Measurements from ENCODE around the gene TAF11.

DNA sequence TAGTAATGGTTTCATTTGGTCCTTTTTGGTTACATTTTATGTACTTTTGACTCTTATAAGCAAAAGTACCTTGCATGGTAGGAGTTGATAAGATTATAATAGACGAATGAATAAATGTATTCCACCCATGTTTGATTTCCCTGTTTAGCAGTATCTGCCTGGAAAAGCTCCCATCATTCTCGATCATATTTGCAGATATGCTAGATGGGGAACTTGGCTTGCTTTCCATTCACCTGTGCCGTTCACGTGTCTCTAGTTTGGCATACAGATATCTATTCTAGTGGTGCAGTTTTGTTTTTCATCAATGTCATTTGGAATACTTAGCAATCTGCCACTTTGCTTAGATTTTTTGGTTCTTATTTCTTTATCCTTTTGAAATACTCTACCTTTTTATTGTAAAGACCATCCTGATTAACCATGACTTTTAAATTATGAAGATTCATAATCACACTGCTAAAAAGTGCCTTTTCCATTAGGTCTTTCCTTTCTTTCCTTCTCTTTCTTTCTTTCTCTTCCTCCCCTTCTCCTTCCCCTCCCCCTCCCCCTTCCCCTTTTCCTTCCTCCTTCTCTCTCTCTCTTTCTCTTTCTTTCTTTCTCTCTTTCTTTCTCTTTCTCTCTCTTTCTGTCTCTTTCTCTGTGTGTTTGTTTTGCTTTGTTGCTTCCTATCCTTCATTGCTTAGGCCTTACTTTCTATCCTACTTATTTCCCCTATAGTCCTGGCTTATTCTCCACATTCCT is 41.6 kb upstream of the TAF11 start:
- TF ChIP-seq, protein P1, sequence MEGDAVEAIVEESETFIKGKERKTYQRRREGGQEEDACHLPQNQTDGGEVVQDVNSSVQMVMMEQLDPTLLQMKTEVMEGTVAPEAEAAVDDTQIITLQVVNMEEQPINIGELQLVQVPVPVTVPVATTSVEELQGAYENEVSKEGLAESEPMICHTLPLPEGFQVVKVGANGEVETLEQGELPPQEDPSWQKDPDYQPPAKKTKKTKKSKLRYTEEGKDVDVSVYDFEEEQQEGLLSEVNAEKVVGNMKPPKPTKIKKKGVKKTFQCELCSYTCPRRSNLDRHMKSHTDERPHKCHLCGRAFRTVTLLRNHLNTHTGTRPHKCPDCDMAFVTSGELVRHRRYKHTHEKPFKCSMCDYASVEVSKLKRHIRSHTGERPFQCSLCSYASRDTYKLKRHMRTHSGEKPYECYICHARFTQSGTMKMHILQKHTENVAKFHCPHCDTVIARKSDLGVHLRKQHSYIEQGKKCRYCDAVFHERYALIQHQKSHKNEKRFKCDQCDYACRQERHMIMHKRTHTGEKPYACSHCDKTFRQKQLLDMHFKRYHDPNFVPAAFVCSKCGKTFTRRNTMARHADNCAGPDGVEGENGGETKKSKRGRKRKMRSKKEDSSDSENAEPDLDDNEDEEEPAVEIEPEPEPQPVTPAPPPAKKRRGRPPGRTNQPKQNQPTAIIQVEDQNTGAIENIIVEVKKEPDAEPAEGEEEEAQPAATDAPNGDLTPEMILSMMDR (IDR thresholded peaks at IDR 0.05; ENCODE audit: extremely low read depth in 1 of 2, insufficient read depth in 1 of 2, low read depth in 1 of 2, low read length in 2 of 2), result no peak
- TF ChIP-seq GATA2 (IDR thresholded peaks at IDR 0.05; ENCODE audit: insufficient read depth, insufficient read length, low read depth, low read length) (no peak), EZH2 (IDR thresholded peaks at IDR 0.05; ENCODE audit: borderline replicate concordance, low read depth, low read length, severe bottlenecking) (no peak)

Measured in endothelial cell of umbilical vein (primary cell).